ENCODE measurements around the gene CYFIP2.

CYFIP2 gene

DNA sequence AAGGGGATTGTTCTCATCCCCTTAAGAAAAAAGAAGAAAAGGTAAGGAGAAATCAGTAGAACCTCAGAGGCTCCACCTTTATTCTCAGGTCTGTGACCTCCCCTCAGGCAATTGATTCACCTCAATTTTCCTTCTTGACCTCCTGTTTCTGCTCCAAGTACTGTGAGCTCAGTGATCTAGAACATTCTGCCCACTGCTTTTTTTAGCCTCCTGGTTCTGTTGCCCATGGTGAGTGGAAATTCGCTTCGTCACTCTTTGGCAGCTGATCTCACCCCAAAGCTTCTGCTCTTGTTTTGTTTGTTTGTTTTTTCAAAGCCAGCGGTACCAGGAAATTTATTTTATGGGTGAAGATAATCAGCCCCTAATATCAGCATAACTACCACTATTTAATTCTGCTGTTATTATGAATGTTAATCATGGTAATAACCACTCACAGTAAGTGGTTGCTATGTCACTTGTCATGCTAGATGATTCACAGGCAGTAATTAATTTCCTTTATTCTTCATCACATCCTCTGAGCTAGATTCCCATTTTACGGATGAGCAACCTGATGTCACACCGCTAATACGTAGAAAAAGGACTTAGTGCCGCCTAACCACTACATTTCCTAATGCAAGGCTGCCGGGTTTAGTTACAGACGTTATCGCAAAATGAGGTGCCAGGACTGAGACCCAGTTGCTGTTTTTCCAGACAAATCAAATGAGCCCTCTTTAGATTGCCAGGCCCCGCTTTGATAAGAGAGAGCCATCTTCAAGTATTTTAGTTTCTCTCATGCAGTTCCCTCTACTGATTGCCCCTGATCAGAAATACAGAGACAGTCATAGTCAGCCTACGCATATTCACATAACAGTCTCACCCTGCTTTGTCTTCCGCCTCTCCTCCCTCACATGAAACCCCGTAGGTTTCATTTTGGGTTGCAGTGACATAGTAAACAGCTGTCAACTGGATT, 78.2 kb downstream of the CYFIP2 start:
- no peak for DNase-seq (ENCODE audit: low read depth, low spot score)
- Histone ChIP-seq H3K27ac (ENCODE audit: low read length) (no peak overlapping the region), H3K4me1 (ENCODE audit: control insufficient read depth, insufficient read depth, low read length) (no peaks in the 10 kb centered on the region), H3K36me3 (ENCODE audit: control insufficient read depth, insufficient read depth, low read length) (0 out of 2 replicates have a peak, but pooled peaks cover 3% of the 10 kb centered on the region), H3K4me3 (ENCODE audit: low read length) (no peak overlapping the region), H3K9me3 (ENCODE audit: control insufficient read depth, insufficient read depth, low read length) (no peaks in the 10 kb centered on the region), H3K27me3 (ENCODE audit: control insufficient read depth, insufficient read depth, low read length) (no peaks in the 10 kb centered on the region)
- no CpG with 5 or more reads among the region's 14 CpGs for WGBS (ENCODE audit: insufficient coverage, insufficient read length)

DNA sequence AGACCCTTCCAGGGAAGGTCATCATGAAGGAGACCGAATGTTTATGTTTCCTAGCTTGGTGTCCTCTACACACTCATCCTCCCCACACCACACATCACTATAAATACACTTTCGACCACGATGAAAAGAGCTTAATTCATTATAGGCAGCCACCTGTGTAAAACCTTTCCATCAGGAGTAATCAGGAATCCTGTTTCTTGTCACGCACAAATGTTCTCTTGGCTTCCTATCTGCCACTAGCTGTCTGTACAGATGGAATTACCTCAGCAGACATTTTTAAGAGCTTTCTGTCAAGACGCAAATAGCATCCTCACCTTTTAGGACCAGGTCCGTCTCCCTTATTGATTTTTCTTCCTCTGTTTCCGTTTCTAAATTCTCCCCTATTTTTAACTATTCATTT, 79.1 kb downstream of the CYFIP2 start:
- no peaks in the 10 kb centered on the region for H3K27me3 ChIP-seq (ENCODE audit: control insufficient read depth, insufficient read depth, low read length)
- WGBS (ENCODE audit: insufficient coverage, insufficient read length), result 100% methylated on average over 2 of the region's 7 CpGs
- 0 out of 2 replicates have a peak, but pooled peaks cover 3% of the 10 kb centered on the region for H3K36me3 ChIP-seq (ENCODE audit: control insufficient read depth, insufficient read depth, low read length)

DNA sequence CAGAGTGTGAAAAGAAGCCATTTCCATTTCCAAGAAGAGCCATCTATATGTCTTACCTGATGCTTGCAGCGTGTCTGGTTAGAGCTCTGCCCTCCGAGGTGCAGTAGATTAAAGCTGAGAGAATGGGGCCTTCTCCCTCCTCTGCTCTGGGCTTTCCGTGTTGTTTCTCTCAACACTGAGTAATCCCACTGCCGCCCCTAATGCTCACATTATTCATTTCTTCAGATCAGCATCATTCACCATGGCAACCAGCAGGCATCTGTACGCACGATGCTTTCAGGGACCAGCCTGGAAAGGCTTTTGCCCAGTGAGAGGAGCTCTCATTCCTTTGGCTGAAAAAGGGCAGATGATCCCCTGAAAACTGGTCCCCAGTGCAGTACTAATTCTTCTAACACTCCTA, 79.6 kb downstream of the CYFIP2 start:
- H3K27me3 ChIP-seq (ENCODE audit: control insufficient read depth, insufficient read depth, low read length), result no peaks in the 10 kb centered on the region
- no peaks in the 10 kb centered on the region for H3K9me3 ChIP-seq (ENCODE audit: control insufficient read depth, insufficient read depth, low read length)
- H3K36me3 ChIP-seq (ENCODE audit: control insufficient read depth, insufficient read depth, low read length), result 0 out of 2 replicates have a peak, but pooled peaks cover 3% of the 10 kb centered on the region
- no peak overlapping the region for H3K27ac ChIP-seq (ENCODE audit: low read length)
- H3K4me1 ChIP-seq (ENCODE audit: control insufficient read depth, insufficient read depth, low read length), result no peaks in the 10 kb centered on the region
- no CpG with 5 or more reads among the region's 6 CpGs for WGBS (ENCODE audit: insufficient coverage, insufficient read length)
- DNase-seq (ENCODE audit: low read depth, low spot score), result no peak
- H3K4me3 ChIP-seq (ENCODE audit: low read length), result no peak overlapping the region

More for the DNA sequence above, 79.1 kb downstream of the CYFIP2 start:
- H3K27ac ChIP-seq (ENCODE audit: low read length), result no peak overlapping the region
- no peaks in the 10 kb centered on the region for H3K4me1 ChIP-seq (ENCODE audit: control insufficient read depth, insufficient read depth, low read length)
- no peaks in the 10 kb centered on the region for H3K9me3 ChIP-seq (ENCODE audit: control insufficient read depth, insufficient read depth, low read length)
- DNase-seq (ENCODE audit: low read depth, low spot score), result no peak
- H3K4me3 ChIP-seq (ENCODE audit: low read length), result no peak overlapping the region

DNA sequence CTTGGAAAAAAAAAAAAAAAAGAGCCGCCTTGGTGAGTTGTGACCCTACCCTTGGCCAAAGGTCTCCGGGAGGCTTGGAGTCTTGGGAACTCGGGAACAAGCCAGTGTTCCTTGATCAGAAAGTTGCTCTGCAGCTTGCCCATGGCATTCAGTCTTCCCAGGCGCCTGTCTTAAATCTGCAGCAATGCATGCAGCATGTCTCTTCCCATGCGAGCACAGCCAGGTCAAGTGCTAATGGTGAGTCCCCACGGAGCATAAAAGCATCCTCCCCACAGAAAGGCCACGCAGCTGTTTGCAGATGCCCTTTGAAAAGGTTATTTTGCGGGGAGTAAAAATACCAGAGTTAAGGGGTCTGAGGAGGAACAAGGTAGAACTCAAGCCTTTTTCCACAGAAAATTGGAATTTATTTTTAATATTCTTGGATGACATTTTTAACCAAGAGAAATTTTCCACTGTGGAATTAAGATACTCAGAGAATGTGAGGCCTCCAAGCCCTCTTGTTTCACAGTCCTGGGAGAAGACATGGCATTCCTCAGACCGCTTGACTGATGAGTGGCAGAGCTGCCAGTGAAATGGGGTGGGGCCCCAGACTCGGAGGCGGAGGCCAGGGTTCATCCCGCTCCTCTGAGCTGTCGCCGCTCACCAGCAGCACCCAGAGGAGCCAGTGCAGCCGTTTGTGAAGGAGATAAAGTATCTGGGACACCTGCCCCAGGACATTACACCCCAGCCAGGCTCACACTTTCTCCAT, 81.6 kb downstream of the CYFIP2 start:
- Histone ChIP-seq H3K4me3 (ENCODE audit: low read length) (no peak overlapping the region), H3K27ac (ENCODE audit: low read length) (no peak overlapping the region), H3K9me3 (ENCODE audit: control insufficient read depth, insufficient read depth, low read length) (no peaks in the 10 kb centered on the region), H3K4me1 (ENCODE audit: control insufficient read depth, insufficient read depth, low read length) (no peaks in the 10 kb centered on the region), H3K27me3 (ENCODE audit: control insufficient read depth, insufficient read depth, low read length) (no peaks in the 10 kb centered on the region), H3K36me3 (ENCODE audit: control insufficient read depth, insufficient read depth, low read length) (0 out of 2 replicates have a peak, but pooled peaks cover 6% of the 10 kb centered on the region)
- WGBS (ENCODE audit: insufficient coverage, insufficient read length), result no CpG with 5 or more reads among the region's 15 CpGs
- no peak for DNase-seq (ENCODE audit: low read depth, low spot score)

DNA sequence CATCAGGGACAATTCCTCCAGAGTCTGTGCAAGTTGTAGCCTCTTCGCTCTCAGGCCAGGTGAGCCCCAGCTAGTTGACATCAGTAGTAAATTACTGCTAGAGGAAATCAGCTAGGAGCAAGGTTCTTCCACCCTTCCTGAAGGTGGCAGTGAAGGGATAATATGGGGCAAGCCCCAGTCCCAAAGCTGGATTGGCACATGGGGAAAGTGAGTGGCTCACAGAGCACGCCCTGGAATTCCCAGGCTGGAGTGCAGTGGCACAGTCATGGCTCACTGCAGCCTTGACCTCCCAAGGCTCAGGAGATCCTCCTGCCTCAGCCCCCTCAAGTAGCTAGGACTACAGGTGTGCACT, 82.1 kb downstream of the CYFIP2 start:
- DNase-seq (ENCODE audit: low read depth, low spot score), result no peak
- Histone ChIP-seq H3K27me3 (ENCODE audit: control insufficient read depth, insufficient read depth, low read length) (no peaks in the 10 kb centered on the region), H3K27ac (ENCODE audit: low read length) (no peak overlapping the region), H3K4me3 (ENCODE audit: low read length) (no peak overlapping the region), H3K4me1 (ENCODE audit: control insufficient read depth, insufficient read depth, low read length) (no peaks in the 10 kb centered on the region), H3K36me3 (ENCODE audit: control insufficient read depth, insufficient read depth, low read length) (0 out of 2 replicates have a peak, but pooled peaks cover 6% of the 10 kb centered on the region), H3K9me3 (ENCODE audit: control insufficient read depth, insufficient read depth, low read length) (no peaks in the 10 kb centered on the region)
- no CpG with 5 or more reads among the region's 2 CpGs for WGBS (ENCODE audit: insufficient coverage, insufficient read length)

DNA sequence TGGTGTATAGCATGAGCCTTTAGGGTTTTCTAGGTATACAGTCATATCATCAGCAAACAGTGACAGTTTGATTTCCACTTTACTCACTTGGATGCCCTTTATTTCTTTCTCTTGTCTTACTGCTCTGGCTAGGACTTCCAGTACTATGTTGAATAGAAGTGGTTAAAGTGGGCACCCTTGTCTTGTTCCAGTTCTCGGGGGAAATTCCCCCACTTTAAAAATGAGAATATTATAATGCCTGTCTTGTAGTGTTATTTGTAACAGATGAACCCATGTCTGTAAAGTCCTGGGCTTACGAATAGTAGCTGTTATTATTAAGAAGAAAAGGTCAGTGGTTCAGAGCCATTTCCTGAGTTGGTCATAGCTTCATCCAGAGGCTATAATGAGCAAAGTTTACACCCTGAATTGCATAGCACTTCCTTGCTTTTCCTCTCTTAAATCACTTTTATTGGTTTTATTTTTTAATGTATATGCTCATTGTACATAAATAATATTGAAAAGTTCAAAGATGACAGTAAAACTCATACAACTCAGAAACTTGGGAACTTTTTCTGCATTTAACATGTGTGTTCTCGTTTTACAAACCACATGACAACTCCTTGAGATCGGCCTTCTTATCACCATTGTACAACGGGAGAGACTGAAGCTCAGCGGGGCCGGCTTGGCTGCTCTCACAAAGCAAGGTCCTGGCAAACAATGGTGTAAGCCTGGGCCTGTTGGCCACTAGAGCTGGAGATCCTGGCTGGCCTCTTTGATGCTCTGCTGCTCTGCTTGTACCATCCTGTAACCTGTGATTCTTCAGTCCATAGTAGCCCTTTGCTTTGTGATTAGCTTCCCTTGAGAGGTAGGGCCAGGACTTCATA, 85.2 kb downstream of the CYFIP2 start:
- no CpG with 5 or more reads among the region's 7 CpGs for WGBS (ENCODE audit: insufficient coverage, insufficient read length)
- H3K4me3 ChIP-seq (ENCODE audit: low read length), result no peak overlapping the region
- no peaks in the 10 kb centered on the region for H3K9me3 ChIP-seq (ENCODE audit: control insufficient read depth, insufficient read depth, low read length)
- no peaks in the 10 kb centered on the region for H3K4me1 ChIP-seq (ENCODE audit: control insufficient read depth, insufficient read depth, low read length)
- H3K27me3 ChIP-seq (ENCODE audit: control insufficient read depth, insufficient read depth, low read length), result no peaks in the 10 kb centered on the region
- H3K36me3 ChIP-seq (ENCODE audit: control insufficient read depth, insufficient read depth, low read length), result 0 out of 2 replicates have a peak, but pooled peaks cover 2% of the 10 kb centered on the region
- no peak overlapping the region for H3K27ac ChIP-seq (ENCODE audit: low read length)
- DNase-seq (ENCODE audit: low read depth, low spot score), result no peak

DNA sequence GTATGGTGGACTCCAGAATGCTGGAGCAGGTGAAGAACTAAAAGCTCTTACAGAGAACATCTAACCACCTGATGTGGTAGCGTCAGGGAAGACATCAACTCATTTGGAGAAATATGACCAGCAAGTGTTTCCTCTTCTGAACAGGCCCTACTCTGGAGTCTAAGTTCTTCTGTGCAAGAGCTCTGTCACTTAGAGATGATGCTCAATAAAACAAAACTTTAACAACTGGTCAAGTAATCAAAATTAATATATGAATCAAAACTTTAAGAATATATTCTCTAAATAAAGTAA, 85.8 kb downstream of the CYFIP2 start:
- Histone ChIP-seq H3K4me1 (ENCODE audit: control insufficient read depth, insufficient read depth, low read length) (no peaks in the 10 kb centered on the region), H3K36me3 (ENCODE audit: control insufficient read depth, insufficient read depth, low read length) (peaks cover 2% of the 10 kb centered on the region; the same call in 1 of the 2 replicates), H3K4me3 (ENCODE audit: low read length) (no peak overlapping the region), H3K9me3 (ENCODE audit: control insufficient read depth, insufficient read depth, low read length) (no peaks in the 10 kb centered on the region), H3K27ac (ENCODE audit: low read length) (no peak overlapping the region), H3K27me3 (ENCODE audit: control insufficient read depth, insufficient read depth, low read length) (no peaks in the 10 kb centered on the region)
- no peak for DNase-seq (ENCODE audit: low read depth, low spot score)
- WGBS (ENCODE audit: insufficient coverage, insufficient read length), result no CpG with 5 or more reads among the region's 1 CpG

DNA sequence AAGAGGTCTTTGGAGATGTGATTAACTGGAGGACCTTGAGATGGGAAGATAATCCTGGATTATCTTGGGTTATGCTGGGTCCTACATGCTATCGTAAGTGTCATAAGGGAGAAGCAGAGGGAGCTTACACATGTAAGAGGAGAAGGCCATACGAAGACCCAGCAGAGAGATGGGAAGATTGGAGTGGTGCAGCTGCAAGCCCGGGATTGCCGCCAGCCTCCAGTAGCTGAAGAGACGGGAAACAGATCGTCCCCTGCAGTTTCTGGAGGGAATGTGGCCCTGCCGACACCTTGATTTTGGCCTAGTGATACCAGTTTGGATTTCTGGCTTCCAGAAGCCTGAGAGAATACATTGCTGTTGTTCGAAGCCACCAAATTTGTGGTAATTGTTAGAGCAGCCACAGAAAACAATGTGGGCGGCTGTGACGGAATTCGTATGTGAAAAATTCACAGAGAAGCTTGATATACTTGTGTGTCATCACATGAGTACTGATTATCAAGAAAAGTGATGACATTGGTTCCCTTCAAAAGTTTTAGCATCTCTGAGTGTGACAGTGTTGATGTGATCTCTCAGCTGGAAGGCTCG, 86.9 kb downstream of the CYFIP2 start:
- H3K4me3 ChIP-seq (ENCODE audit: low read length), result no peak overlapping the region
- no peak for DNase-seq (ENCODE audit: low read depth, low spot score)
- no peaks in the 10 kb centered on the region for H3K4me1 ChIP-seq (ENCODE audit: control insufficient read depth, insufficient read depth, low read length)
- H3K27me3 ChIP-seq (ENCODE audit: control insufficient read depth, insufficient read depth, low read length), result no peaks in the 10 kb centered on the region
- peaks cover 2% of the 10 kb centered on the region; the same call in 1 of the 2 replicates for H3K36me3 ChIP-seq (ENCODE audit: control insufficient read depth, insufficient read depth, low read length)
- WGBS (ENCODE audit: insufficient coverage, insufficient read length), result no CpG with 5 or more reads among the region's 12 CpGs
- no peak overlapping the region for H3K27ac ChIP-seq (ENCODE audit: low read length)
- no peaks in the 10 kb centered on the region for H3K9me3 ChIP-seq (ENCODE audit: control insufficient read depth, insufficient read depth, low read length)

DNA sequence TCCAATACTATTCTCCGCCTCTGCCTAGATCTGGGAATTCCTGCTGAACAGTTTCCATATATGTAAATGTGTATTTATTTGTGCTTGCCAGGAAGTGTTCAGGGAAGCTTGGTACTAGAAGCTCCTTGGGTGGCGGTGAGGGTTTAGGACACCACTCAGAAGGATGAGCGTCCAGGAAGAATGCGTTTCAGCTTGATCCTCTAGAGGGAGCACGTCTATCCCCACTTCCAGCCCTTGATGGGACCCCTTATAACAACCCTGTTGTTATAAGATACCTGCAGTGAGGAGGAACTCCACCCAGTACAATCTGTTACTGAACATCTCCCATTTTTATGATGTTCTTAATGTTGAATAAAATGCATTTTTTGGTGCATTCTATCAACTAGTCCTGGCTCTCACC, 88.9 kb downstream of the CYFIP2 start:
- Histone ChIP-seq H3K27me3 (ENCODE audit: control insufficient read depth, insufficient read depth, low read length) (no peaks in the 10 kb centered on the region), H3K4me3 (ENCODE audit: low read length) (no peak overlapping the region), H3K9me3 (ENCODE audit: control insufficient read depth, insufficient read depth, low read length) (no peaks in the 10 kb centered on the region), H3K4me1 (ENCODE audit: control insufficient read depth, insufficient read depth, low read length) (no peaks in the 10 kb centered on the region), H3K36me3 (ENCODE audit: control insufficient read depth, insufficient read depth, low read length) (peaks cover 2% of the 10 kb centered on the region; the same call in 1 of the 2 replicates), H3K27ac (ENCODE audit: low read length) (no peak overlapping the region)
- DNase-seq (ENCODE audit: low read depth, low spot score), result no peak
- WGBS (ENCODE audit: insufficient coverage, insufficient read length), result no CpG with 5 or more reads among the region's 5 CpGs

DNA sequence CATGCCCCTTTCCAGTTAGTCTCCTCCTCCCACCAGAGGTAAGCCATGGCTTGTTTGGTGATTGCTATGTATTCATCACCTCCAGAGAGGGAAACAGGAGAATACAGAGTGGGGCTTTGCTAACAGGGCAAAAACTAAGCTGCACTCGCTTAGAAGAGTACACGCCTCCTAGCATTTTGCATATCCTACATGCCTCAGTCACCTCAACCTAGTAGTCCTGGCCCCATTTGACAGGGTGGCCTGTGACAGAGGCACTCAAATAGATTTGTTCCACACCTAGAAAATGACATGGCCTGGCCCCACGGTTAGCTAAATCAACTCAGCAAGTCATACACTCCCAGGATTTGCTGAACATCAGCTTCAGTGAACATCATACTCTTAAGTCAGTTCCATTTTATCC, 90.7 kb downstream of the CYFIP2 start:
- no peak for DNase-seq (ENCODE audit: low read depth, low spot score)
- Histone ChIP-seq H3K9me3 (ENCODE audit: control insufficient read depth, insufficient read depth, low read length) (no peaks in the 10 kb centered on the region), H3K4me3 (ENCODE audit: low read length) (no peak overlapping the region), H3K36me3 (ENCODE audit: control insufficient read depth, insufficient read depth, low read length) (peaks cover 2% of the 10 kb centered on the region; the same call in 1 of the 2 replicates), H3K4me1 (ENCODE audit: control insufficient read depth, insufficient read depth, low read length) (no peaks in the 10 kb centered on the region), H3K27ac (ENCODE audit: low read length) (no peak overlapping the region), H3K27me3 (ENCODE audit: control insufficient read depth, insufficient read depth, low read length) (no peaks in the 10 kb centered on the region)
- no CpG with 5 or more reads among the region's 3 CpGs for WGBS (ENCODE audit: insufficient coverage, insufficient read length)

All from iPS DF 6.9 (cell line).